Measurements from ENCODE around the gene RABGAP1L. TPM values are rescaled to one million over a fixed set of nuclear protein-coding genes. Genes with fewer than 3 reads are reported as not detected.

The RABGAP1L gene
- total and polyA plus RNA-seq, 2 of the 4 experiments (the other 2 are of a cell fraction) = 7.9 to 26.7 TPM

GRCh38 chr1:174949061-174949460, 789.7 kb downstream of the RABGAP1L start:
- 100% methylated on average over 1 of the region's 1 CpG; no CpG with 5 or more reads in 1 of the 2 experiments for WGBS, 2 experiments (ENCODE audit: extremely low coverage in 2 of 2, insufficient read length in 1 of 2)
- in situ Hi-C loops (cut with MboI; ENCODE audit: low sequenced_read_pairs) = no loop called here

More at GRCh38 chr1:174949061-174949460, 789.7 kb downstream of the RABGAP1L start:
- Histone ChIP-seq H3K27me3 (ENCODE audit: control insufficient read depth, insufficient read depth, low read length) (no peaks in the 10 kb centered on the region), H2AFZ (replicated peaks; ENCODE audit: low read length, poor library complexity) (no peak overlapping the region), H3K9ac (ENCODE audit: low read depth, low read length) (no peak overlapping the region), H4K20me1 (ENCODE audit: insufficient read depth, low read length) (no peaks in the 10 kb centered on the region), H3K9me3 (ENCODE audit: control insufficient read depth, insufficient read depth, low read length) (no peaks in the 10 kb centered on the region), H4K5ac (ENCODE audit: low read depth, low read length) (no peak overlapping the region), H3K56ac (ENCODE audit: extremely low read depth, insufficient read depth, low read length) (no peak overlapping the region), H3K4me1 (ENCODE audit: control insufficient read depth, insufficient read depth, low read length) (no peaks in the 10 kb centered on the region), H2BK120ac (ENCODE audit: low read depth, low read length) (no peak overlapping the region), H3K9me1 (ENCODE audit: insufficient read depth, low read length) (no peaks in the 10 kb centered on the region), H3K4me3 (ENCODE audit: insufficient read depth, low read depth, low read length) (no peak overlapping the region), H3K79me1 (ENCODE audit: low read depth in 1 of 2, low read length in 2 of 2) (no peaks in the 10 kb centered on the region), H4K8ac (ENCODE audit: low read depth in 2 of 2, low read length in 2 of 2) (no peak overlapping the region), H2BK5ac (ENCODE audit: low read depth, low read length, poor library complexity, severe bottlenecking) (no peak overlapping the region), H3K36me3 (ENCODE audit: control insufficient read depth, insufficient read depth, low read length) (no peaks in the 10 kb centered on the region), H2BK20ac (ENCODE audit: low read depth, low read length) (no peak overlapping the region), H2BK15ac (ENCODE audit: low read depth, low read length) (no peak overlapping the region), H3K4ac (ENCODE audit: low read depth, low read length) (no peak overlapping the region), H2AK5ac (ENCODE audit: low read depth, low read length) (no peak overlapping the region), H3K23ac (ENCODE audit: low read depth, low read length) (no peak overlapping the region), H3K27ac (ENCODE audit: insufficient read depth, low read length) (no peak overlapping the region), H3K14ac (replicated peaks; ENCODE audit: low read depth, low read length) (no peak overlapping the region), H2AK9ac (replicated peaks; ENCODE audit: low read depth, low read length, poor library complexity) (no peak overlapping the region), H3K4me2 (ENCODE audit: low read depth, low read length) (no peak overlapping the region), H4K91ac (ENCODE audit: insufficient read depth, low read depth, low read length) (no peak overlapping the region), H3K18ac (ENCODE audit: low read depth, low read length) (no peak overlapping the region)
- CTCF ChIA-PET = interaction anchor here (1.2 kb wide), 1 partner anchor 14 kb away, joined by 3 read pairs; no protein-coding TSS in a partner anchor
- intact Hi-C loops (cut with micrococcal nuclease) (no loop called here), dilution Hi-C loops (cut with HindIII; ENCODE audit: low sequenced_read_pairs, unreplicated experiment) (no loop called here)
- DNase-seq (no peak), ATAC-seq (ENCODE audit: low read depth) (no peak)
- POLR2A ChIA-PET (ENCODE audit: unreplicated experiment) = no interaction called here
- TF ChIP-seq CTCF (conservative IDR thresholded peaks at IDR 0.05; ENCODE audit: low read depth, low read length) (no peak), NFE2L2 (IDR thresholded peaks at IDR 0.05; ENCODE audit: low read depth, low read length) (no peak), RCOR1 (IDR thresholded peaks at IDR 0.05; ENCODE audit: insufficient replicate concordance, low read length) (no peak), CEBPB (IDR thresholded peaks at IDR 0.05; ENCODE audit: low read depth, low read length) (no peak), FOS (IDR thresholded peaks at IDR 0.05; ENCODE audit: low read depth, low read length) (no peak), MAFK (IDR thresholded peaks at IDR 0.05; ENCODE audit: low read depth, low read length) (no peak), POLR2A (IDR thresholded peaks at IDR 0.05; ENCODE audit: low read depth, low read length) (no peak), SMC3 (IDR thresholded peaks at IDR 0.05; ENCODE audit: low read depth, low read length) (no peak), RAD21 (IDR thresholded peaks at IDR 0.05; ENCODE audit: low read length) (no peak), BHLHE40 (IDR thresholded peaks at IDR 0.05; ENCODE audit: low read depth, low read length) (no peak)
- no TSS peak for BruUV-seq (replicated peaks)
